Fibroblast of lung (primary cell): ENCODE data around the gene INIP. TPM values are rescaled to one million over a fixed set of nuclear protein-coding genes. Genes with fewer than 3 reads are reported as not detected.

Experiments used
- DNase-seq, 2 donors: peaks; one replicate each; pipeline versions ENCODE4 v3.0.0 to v3.0.0-alpha.2; 2010; ENCODE audit warnings: low read depth in 2 of 2
- H2AFZ ChIP-seq: 2 replicates; pipeline ENCODE4 v1.5.1; 2012; ENCODE audit warnings: low read length, control low read depth, inconsistent platforms
- H3K27ac ChIP-seq: 2 replicates; pipeline ENCODE4 v1.5.1; 2011; ENCODE audit warnings: low read length, control low read depth; ENCODE audit not compliant: insufficient read depth
- H3K27me3 ChIP-seq: 2 replicates; pipeline ENCODE4 v1.5.1; 2011; ENCODE audit warnings: mild to moderate bottlenecking, low read length; ENCODE audit not compliant: control insufficient read depth, insufficient read depth
- H3K36me3 ChIP-seq: 2 replicates; pipeline ENCODE4 v1.5.1; 2011; ENCODE audit warnings: low read length; ENCODE audit not compliant: control insufficient read depth, insufficient read depth
- H3K4me1 ChIP-seq: 2 replicates; pipeline ENCODE4 v1.5.1; 2011; ENCODE audit warnings: low read length; ENCODE audit not compliant: control insufficient read depth, insufficient read depth; ENCODE audit errors: extremely low read depth
- H3K4me2 ChIP-seq: 2 replicates; pipeline ENCODE4 v1.5.1; 2011; ENCODE audit warnings: low read length, control low read depth; ENCODE audit not compliant: insufficient read depth; ENCODE audit errors: extremely low read depth
- H3K4me3 ChIP-seq, 4 experiments: fragments of 200-600 bp in 1 of 4; sonication (generic) in 1 of 4; replicated peaks in 1 of 4; 2 replicates each; pipeline ENCODE4 v1.5.1; 2011 to 2016; ENCODE audit warnings: low read length in 4 of 4, low read depth in 3 of 4, mild to moderate bottlenecking in 3 of 4, control low read depth in 2 of 4, inconsistent platforms in 1 of 4, mixed read lengths in 1 of 4; ENCODE audit not compliant: insufficient read depth in 1 of 4; ENCODE audit errors: control extremely low read depth in 1 of 4
- H3K79me2 ChIP-seq: 2 replicates; pipeline ENCODE4 v1.5.1; 2012; ENCODE audit warnings: mild to moderate bottlenecking, low read length, inconsistent platforms; ENCODE audit not compliant: control insufficient read depth, insufficient read depth
- H3K9ac ChIP-seq: 2 replicates; pipeline ENCODE4 v1.5.1; 2011; ENCODE audit warnings: mild to moderate bottlenecking, low read length, control low read depth; ENCODE audit not compliant: insufficient read depth
- H3K9me3 ChIP-seq: 2 replicates; pipeline ENCODE4 v1.5.1; 2012; ENCODE audit warnings: low read depth, low read length; ENCODE audit not compliant: control insufficient read depth, insufficient read depth
- H4K20me1 ChIP-seq: 2 replicates; pipeline ENCODE4 v1.5.1; 2011; ENCODE audit warnings: low read length; ENCODE audit not compliant: control insufficient read depth, insufficient read depth; ENCODE audit errors: extremely low read depth
- EZH2 ChIP-seq: IDR thresholded peaks from 2 replicates; pipeline ENCODE4 v1.5.1; 2012; ENCODE audit warnings: low read length, control low read depth, mild to moderate bottlenecking; ENCODE audit errors: missing control alignments
- polyA plus RNA-seq, 2 donors: library from polyadenylated mRNA; depleted of rRNA in 1 of 2; stranded (reverse) in 1 of 2; unstranded in 1 of 2; fragments of >200 nt; gene quantifications; 2 replicates each; pipeline ENCODE4 v1.2.1, GENCODE V29; 2011 to 2012; ENCODE audit warnings: missing spikeins in 1 of 2
- total RNA-seq: library from RNA; depleted of rRNA; stranded (reverse); fragments of >200 nt; gene quantifications from 2 replicates; pipeline ENCODE4 v1.2.1, GENCODE V29; 2014
- TF ChIP-seq, protein P1 (sequence below), 2 donors: IDR thresholded peaks in 1 of 2; conservative IDR thresholded peaks in 1 of 2; 1 replicate in 1 of 2; 2 replicates in 1 of 2; pipeline ENCODE4 v1.5.1; 2011 to 2012; ENCODE audit warnings: low read length in 2 of 2, control low read depth in 1 of 2, inconsistent platforms in 1 of 2, low read depth in 1 of 2, mild to moderate bottlenecking in 1 of 2

The INIP gene
- total and polyA plus RNA-seq, 2 donors (not counting 1 experiment from before 2014, with no cell fraction given) = 14.4 to 24.1 TPM

- TF ChIP-seq, protein P1, sequence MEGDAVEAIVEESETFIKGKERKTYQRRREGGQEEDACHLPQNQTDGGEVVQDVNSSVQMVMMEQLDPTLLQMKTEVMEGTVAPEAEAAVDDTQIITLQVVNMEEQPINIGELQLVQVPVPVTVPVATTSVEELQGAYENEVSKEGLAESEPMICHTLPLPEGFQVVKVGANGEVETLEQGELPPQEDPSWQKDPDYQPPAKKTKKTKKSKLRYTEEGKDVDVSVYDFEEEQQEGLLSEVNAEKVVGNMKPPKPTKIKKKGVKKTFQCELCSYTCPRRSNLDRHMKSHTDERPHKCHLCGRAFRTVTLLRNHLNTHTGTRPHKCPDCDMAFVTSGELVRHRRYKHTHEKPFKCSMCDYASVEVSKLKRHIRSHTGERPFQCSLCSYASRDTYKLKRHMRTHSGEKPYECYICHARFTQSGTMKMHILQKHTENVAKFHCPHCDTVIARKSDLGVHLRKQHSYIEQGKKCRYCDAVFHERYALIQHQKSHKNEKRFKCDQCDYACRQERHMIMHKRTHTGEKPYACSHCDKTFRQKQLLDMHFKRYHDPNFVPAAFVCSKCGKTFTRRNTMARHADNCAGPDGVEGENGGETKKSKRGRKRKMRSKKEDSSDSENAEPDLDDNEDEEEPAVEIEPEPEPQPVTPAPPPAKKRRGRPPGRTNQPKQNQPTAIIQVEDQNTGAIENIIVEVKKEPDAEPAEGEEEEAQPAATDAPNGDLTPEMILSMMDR (conservative IDR thresholded peaks at IDR 0.05 in 1 of 2, IDR thresholded peaks at IDR 0.05 in 1 of 2; ENCODE audit: low read depth in 1 of 2, low read length in 2 of 2) = no peak
- no peak for TF ChIP-seq EZH2
- Histone ChIP-seq H3K4me3 (no peak overlapping the region), H3K9ac (no peak overlapping the region), H2AFZ (no peak overlapping the region), H3K36me3 (no peaks in the 10 kb centered on the region), H3K27ac (no peak overlapping the region), H3K79me2 (no peaks in the 10 kb centered on the region), H3K9me3 (no peaks in the 10 kb centered on the region), H3K4me1 (no peaks in the 10 kb centered on the region), H3K4me2 (no peak overlapping the region), H4K20me1 (no peaks in the 10 kb centered on the region), H3K27me3 (no peaks in the 10 kb centered on the region)
- DNase-seq = no peak
Measured at GRCh38 chr9:112744177-112744576, 26.3 kb upstream of the INIP start.

DNA sequence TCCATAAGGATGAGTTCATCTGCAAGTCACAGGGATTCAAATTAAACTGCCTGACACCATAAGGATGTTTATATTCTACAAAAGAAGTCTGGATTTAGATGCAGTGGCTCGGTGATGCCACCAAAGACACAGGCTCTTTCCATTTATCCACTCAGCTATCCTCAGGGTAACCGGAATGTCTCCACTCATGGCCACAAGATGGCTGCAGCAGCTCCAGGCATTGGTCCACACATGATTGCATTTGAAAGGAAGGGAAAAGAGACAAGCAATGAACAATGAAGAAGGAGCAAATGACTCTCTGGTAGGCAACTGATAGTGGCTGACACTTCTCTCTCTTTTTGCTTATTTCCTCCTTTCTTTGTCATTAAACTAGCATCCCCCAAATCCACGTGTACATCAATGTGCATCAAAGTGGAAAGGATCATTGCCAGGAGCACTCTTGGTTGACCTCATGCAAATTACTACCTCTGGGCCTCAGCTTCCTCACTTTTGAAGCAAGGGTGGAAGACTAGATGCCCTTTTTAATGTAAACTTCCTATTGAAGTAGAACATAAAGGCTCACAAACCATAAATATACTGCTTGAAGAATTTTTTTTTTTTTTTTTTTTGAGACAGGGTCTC lies 25.4 kb upstream of the INIP start:
- no peak for DNase-seq

DNA sequence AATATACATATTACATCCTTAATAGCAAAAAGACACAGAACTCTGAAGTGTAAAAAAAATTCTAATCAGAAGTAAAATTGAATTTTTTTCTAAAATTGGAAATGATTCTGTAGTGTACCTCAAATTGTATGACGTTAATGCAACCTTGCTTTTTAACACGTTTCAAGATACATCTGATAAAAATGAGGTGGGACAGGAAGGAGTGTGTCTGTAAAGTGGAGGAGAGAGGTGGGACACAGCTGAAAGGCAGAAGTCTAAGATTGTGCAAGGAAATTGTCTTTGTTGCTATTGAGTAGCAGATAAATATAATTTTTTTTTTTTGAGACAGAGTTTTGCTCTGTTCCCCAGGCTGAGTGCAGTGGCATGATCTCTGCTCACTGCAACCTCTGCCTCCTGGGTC lies 17.0 kb upstream of the INIP start:
- no peak overlapping the region for H3K27ac ChIP-seq
- H3K9me3 ChIP-seq = no peaks in the 10 kb centered on the region
- H4K20me1 ChIP-seq = no peaks in the 10 kb centered on the region
- H3K4me1 ChIP-seq = no peaks in the 10 kb centered on the region
- no peak overlapping the region for H2AFZ ChIP-seq
- H3K4me3 ChIP-seq = no peak overlapping the region
- no peak for DNase-seq
- no peak overlapping the region for H3K9ac ChIP-seq
- TF ChIP-seq EZH2 = no peak
- H3K4me2 ChIP-seq = no peak overlapping the region
- H3K27me3 ChIP-seq = no peaks in the 10 kb centered on the region
- H3K36me3 ChIP-seq = no peaks in the 10 kb centered on the region
- H3K79me2 ChIP-seq = no peaks in the 10 kb centered on the region

More for the DNA sequence above, 25.4 kb upstream of the INIP start:
- no peaks in the 10 kb centered on the region for H3K27me3 ChIP-seq
- no peaks in the 10 kb centered on the region for H3K4me1 ChIP-seq
- no peaks in the 10 kb centered on the region for H3K9me3 ChIP-seq
- H3K4me3 ChIP-seq = no peak overlapping the region
- no peaks in the 10 kb centered on the region for H3K79me2 ChIP-seq
- H4K20me1 ChIP-seq = no peaks in the 10 kb centered on the region
- no peak overlapping the region for H3K4me2 ChIP-seq
- H3K27ac ChIP-seq = no peak overlapping the region
- no peaks in the 10 kb centered on the region for H3K36me3 ChIP-seq
- no peak for TF ChIP-seq EZH2
- TF ChIP-seq, protein P1 (conservative IDR thresholded peaks at IDR 0.05 in 1 of 2, IDR thresholded peaks at IDR 0.05 in 1 of 2; ENCODE audit: low read depth in 1 of 2, low read length in 2 of 2) = no peak
- H2AFZ ChIP-seq = no peak overlapping the region
- no peak overlapping the region for H3K9ac ChIP-seq
